ENCODE results near the gene SP1.

SP1 gene

DNA sequence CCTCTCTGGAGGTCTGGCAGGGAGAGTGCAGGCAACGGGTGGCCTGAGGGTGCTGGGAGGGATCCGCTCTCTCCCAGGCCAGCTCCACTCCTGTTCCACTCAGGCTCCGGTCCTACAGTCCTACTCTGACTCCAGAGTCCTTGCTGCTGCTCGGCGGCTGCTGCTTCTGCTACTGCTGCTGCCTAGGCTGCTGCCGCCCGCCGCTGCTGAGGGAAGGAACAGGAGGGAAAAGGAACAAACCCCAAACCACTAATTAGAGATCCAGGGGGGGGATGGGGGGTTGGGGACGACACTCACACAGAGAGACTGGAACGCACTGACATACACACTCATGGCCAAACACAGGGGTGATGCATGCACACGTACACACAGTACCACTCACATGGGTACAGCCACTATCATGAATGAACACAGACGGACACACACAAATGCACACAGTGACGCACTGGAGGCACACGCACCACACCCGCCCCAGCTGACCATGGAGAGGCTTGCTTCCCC, 43.7 kb upstream of the SP1 start, which contains the start of gene SP7:
Gene SP7, minus strand, starts transcription at position 174 of the 501 bp plus-strand sequence. CDS start 708 bp downstream, outside the sequence.
- Histone ChIP-seq H3K79me2 (ENCODE audit: insufficient read depth, low read length) (no peaks in the 10 kb centered on the region), H3F3A (ENCODE audit: insufficient read depth) (no peaks in the 10 kb centered on the region), H3K9ac (ENCODE audit: low read length) (no peak within 1 kb of the TSS), H2AFZ (ENCODE audit: low read depth, low read length, severe bottlenecking) (no peak within 1 kb of the TSS), H3K9me3 (ENCODE audit: insufficient read depth, low read length) (no peaks in the 10 kb centered on the region), H3K4me3 (ENCODE audit: insufficient read depth, low read length, poor library complexity, severe bottlenecking) (no peak within 1 kb of the TSS), H3K36me3 (ENCODE audit: low read length) (no peaks in the 10 kb centered on the region), H3K9me2 (replicated peaks; ENCODE audit: insufficient read depth, low read length) (no peaks in the 10 kb centered on the region), H3K4me2 (ENCODE audit: low read depth, low read length, poor library complexity, severe bottlenecking) (no peak within 1 kb of the TSS), H3K27me3 (ENCODE audit: low read length) (no peaks in the 10 kb centered on the region), H4K20me1 (ENCODE audit: low read depth, low read length) (no peaks in the 10 kb centered on the region), H3K27ac (ENCODE audit: low read depth, low read length) (no peak within 1 kb of the TSS)
- TF ChIP-seq, protein P1, sequence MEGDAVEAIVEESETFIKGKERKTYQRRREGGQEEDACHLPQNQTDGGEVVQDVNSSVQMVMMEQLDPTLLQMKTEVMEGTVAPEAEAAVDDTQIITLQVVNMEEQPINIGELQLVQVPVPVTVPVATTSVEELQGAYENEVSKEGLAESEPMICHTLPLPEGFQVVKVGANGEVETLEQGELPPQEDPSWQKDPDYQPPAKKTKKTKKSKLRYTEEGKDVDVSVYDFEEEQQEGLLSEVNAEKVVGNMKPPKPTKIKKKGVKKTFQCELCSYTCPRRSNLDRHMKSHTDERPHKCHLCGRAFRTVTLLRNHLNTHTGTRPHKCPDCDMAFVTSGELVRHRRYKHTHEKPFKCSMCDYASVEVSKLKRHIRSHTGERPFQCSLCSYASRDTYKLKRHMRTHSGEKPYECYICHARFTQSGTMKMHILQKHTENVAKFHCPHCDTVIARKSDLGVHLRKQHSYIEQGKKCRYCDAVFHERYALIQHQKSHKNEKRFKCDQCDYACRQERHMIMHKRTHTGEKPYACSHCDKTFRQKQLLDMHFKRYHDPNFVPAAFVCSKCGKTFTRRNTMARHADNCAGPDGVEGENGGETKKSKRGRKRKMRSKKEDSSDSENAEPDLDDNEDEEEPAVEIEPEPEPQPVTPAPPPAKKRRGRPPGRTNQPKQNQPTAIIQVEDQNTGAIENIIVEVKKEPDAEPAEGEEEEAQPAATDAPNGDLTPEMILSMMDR (IDR thresholded peaks at IDR 0.05; ENCODE audit: insufficient read depth, low read length, poor library complexity, severe bottlenecking): no peak
- TF ChIP-seq EZH2phosphoT487 (conservative IDR thresholded peaks at IDR 0.05; ENCODE audit: low read length): no peak

DNA sequence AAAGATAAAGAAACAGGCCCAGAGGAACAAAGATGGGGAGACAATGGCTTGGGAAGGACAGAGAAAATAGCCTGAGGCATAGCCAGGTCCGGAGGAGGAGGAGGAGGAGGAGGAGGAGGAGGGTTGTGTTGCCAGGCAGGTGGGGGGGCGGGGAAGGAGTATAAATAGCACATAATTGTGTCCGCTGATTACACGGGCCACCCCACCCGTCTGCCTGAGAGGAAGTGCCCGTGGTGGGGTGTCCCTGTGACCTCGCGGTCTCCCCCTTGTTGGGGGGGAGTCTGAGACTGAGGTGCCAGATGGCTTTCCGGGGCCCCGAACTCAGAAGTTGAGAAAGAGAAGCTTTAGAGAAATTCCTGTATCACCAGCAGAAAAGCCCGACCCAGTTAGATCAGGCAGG, 42.0 kb upstream of the SP1 start:
- no peak for TF ChIP-seq EZH2phosphoT487 (conservative IDR thresholded peaks at IDR 0.05; ENCODE audit: low read length)
- TF ChIP-seq, protein P1 (IDR thresholded peaks at IDR 0.05; ENCODE audit: insufficient read depth, low read length, poor library complexity, severe bottlenecking): no peak
- Histone ChIP-seq H3K4me2 (ENCODE audit: low read depth, low read length, poor library complexity, severe bottlenecking) (no peak overlapping the region), H2AFZ (ENCODE audit: low read depth, low read length, severe bottlenecking) (no peak overlapping the region)

DNA sequence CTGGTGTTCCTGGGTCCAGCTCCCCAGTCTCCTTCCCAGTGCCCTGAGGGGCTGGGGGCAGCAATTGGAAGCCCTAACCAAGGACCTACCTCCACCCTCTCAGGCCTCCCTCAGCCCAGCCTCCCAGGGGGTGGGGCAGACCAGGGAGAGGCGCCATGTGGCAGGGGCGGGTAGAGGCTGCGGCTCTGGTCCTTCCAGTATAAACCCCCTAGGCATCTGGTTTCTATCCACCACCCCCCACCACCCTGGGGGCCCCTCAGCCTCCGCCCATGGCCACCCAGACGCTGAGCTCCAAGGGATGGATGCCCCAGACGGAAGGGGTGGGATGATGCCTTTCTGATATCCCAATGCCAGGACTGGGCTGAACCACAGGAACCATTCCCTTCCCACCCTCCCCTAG, 41.1 kb upstream of the SP1 start:
- TF ChIP-seq, protein P1 (IDR thresholded peaks at IDR 0.05; ENCODE audit: insufficient read depth, low read length, poor library complexity, severe bottlenecking): no peak
- TF ChIP-seq EZH2phosphoT487 (conservative IDR thresholded peaks at IDR 0.05; ENCODE audit: low read length): no peak
- H3K79me2 ChIP-seq (ENCODE audit: insufficient read depth, low read length): no peaks in the 10 kb centered on the region
- no peaks in the 10 kb centered on the region for H4K20me1 ChIP-seq (ENCODE audit: low read depth, low read length)

More for the DNA sequence above, 42.0 kb upstream of the SP1 start:
- Histone ChIP-seq H3K79me2 (ENCODE audit: insufficient read depth, low read length) (no peaks in the 10 kb centered on the region), H3K4me3 (ENCODE audit: insufficient read depth, low read length, poor library complexity, severe bottlenecking) (no peak overlapping the region), H3K9me3 (ENCODE audit: insufficient read depth, low read length) (no peaks in the 10 kb centered on the region), H4K20me1 (ENCODE audit: low read depth, low read length) (no peaks in the 10 kb centered on the region), H3F3A (ENCODE audit: insufficient read depth) (no peaks in the 10 kb centered on the region), H3K27me3 (ENCODE audit: low read length) (no peaks in the 10 kb centered on the region), H3K27ac (ENCODE audit: low read depth, low read length) (no peak overlapping the region), H3K9ac (ENCODE audit: low read length) (no peak overlapping the region), H3K36me3 (ENCODE audit: low read length) (no peaks in the 10 kb centered on the region), H3K9me2 (replicated peaks; ENCODE audit: insufficient read depth, low read length) (no peaks in the 10 kb centered on the region)

More for the DNA sequence above, 41.1 kb upstream of the SP1 start:
- H3K4me2 ChIP-seq (ENCODE audit: low read depth, low read length, poor library complexity, severe bottlenecking): no peak overlapping the region
- H3K27ac ChIP-seq (ENCODE audit: low read depth, low read length): no peak overlapping the region
- H2AFZ ChIP-seq (ENCODE audit: low read depth, low read length, severe bottlenecking): no peak overlapping the region
- H3F3A ChIP-seq (ENCODE audit: insufficient read depth): no peaks in the 10 kb centered on the region
- H3K9me3 ChIP-seq (ENCODE audit: insufficient read depth, low read length): no peaks in the 10 kb centered on the region
- H3K9me2 ChIP-seq (replicated peaks; ENCODE audit: insufficient read depth, low read length): no peaks in the 10 kb centered on the region
- H3K4me3 ChIP-seq (ENCODE audit: insufficient read depth, low read length, poor library complexity, severe bottlenecking): no peak overlapping the region
- H3K36me3 ChIP-seq (ENCODE audit: low read length): no peaks in the 10 kb centered on the region
- no peaks in the 10 kb centered on the region for H3K27me3 ChIP-seq (ENCODE audit: low read length)
- H3K9ac ChIP-seq (ENCODE audit: low read length): no peak overlapping the region

Measured in SU-DHL-6 (cell line).